Smooth muscle cell of the brain vasculature (primary cell): ENCODE measurements around the gene ZFHX3.
A peak's percentile ranks its signal among the peaks of the same experiment; 100 is the strongest.

ENCODE experiments used
- DNase-seq: peaks from one replicate; pipeline ENCODE4 v3.0.0-alpha.2; 2012; ENCODE audit warnings: low read depth, low spot score

ZFHX3 gene

GRCh38 chr16:72794986-72795385, 252.9 kb downstream of the ZFHX3 start:
- DNase-seq = no peak

- no peak for DNase-seq
These were observed 253.6 kb downstream of the ZFHX3 start for GRCh38 chr16:72794319-72794718.

GRCh38 chr16:72793716-72794115, 254.2 kb downstream of the ZFHX3 start:
- DNase-seq = no peak

- DNase-seq = no peak
These were observed 254.9 kb downstream of the ZFHX3 start for GRCh38 chr16:72793017-72793416.

GRCh38 chr16:72791786-72792185, 256.1 kb downstream of the ZFHX3 start:
- DNase-seq = no peak

- no peak for DNase-seq
These were observed 258.0 kb downstream of the ZFHX3 start for GRCh38 chr16:72789921-72790320.

GRCh38 chr16:72789465-72789864, 258.5 kb downstream of the ZFHX3 start:
- DNase-seq = no peak

GRCh38 chr16:72788269-72788809, 259.6 kb downstream of the ZFHX3 start:
- no peak for DNase-seq

GRCh38 chr16:72787514-72788268, 260.2 kb downstream of the ZFHX3 start:
- DNase-seq = peak; percentile 51

- DNase-seq = no peak
These were observed 260.8 kb downstream of the ZFHX3 start for GRCh38 chr16:72787130-72787513.

GRCh38 chr16:72786606-72787005, 261.3 kb downstream of the ZFHX3 start:
- DNase-seq = no peak

GRCh38 chr16:72785886-72786285, 262.0 kb downstream of the ZFHX3 start:
- DNase-seq = no peak

- DNase-seq = no peak
These were observed 262.8 kb downstream of the ZFHX3 start for GRCh38 chr16:72785171-72785570.

- DNase-seq = no peak
These were observed 264.1 kb downstream of the ZFHX3 start for GRCh38 chr16:72783716-72784318.

- no peak for DNase-seq
These were observed 278.1 kb downstream of the ZFHX3 start for GRCh38 chr16:72769876-72770275.

- no peak for DNase-seq
These were observed 279.3 kb downstream of the ZFHX3 start for GRCh38 chr16:72768591-72768990.

GRCh38 chr16:72766506-72766905, 281.4 kb downstream of the ZFHX3 start:
- no peak for DNase-seq

GRCh38 chr16:72764015-72764654, 283.8 kb downstream of the ZFHX3 start:
- DNase-seq = no peak

GRCh38 chr16:72760581-72760980, 287.3 kb downstream of the ZFHX3 start:
- DNase-seq = no peak

- DNase-seq = no peak
These were observed 294.0 kb downstream of the ZFHX3 start for GRCh38 chr16:72753881-72754280.

- no peak for DNase-seq
These were observed 295.8 kb downstream of the ZFHX3 start for GRCh38 chr16:72752004-72752695.

- DNase-seq = no peak
These were observed 296.9 kb downstream of the ZFHX3 start for GRCh38 chr16:72751076-72751475.
